Stimulated activated CD8-positive, alpha-beta memory T cell treated with anti-CD3 and anti-CD28 coated beads, Interleukin-12 subunit alpha, Interleukin-12 subunit beta, amount 100 ng/mL, for 24 hours (primary cell): Measurements from ENCODE around the gene GPRC5D.

Experiments
- DNase-seq: peaks from one replicate; pipeline ENCODE4 v3.0.0-alpha.2; 2020; ENCODE audit errors: extremely low read depth

Gene GPRC5D

DNA sequence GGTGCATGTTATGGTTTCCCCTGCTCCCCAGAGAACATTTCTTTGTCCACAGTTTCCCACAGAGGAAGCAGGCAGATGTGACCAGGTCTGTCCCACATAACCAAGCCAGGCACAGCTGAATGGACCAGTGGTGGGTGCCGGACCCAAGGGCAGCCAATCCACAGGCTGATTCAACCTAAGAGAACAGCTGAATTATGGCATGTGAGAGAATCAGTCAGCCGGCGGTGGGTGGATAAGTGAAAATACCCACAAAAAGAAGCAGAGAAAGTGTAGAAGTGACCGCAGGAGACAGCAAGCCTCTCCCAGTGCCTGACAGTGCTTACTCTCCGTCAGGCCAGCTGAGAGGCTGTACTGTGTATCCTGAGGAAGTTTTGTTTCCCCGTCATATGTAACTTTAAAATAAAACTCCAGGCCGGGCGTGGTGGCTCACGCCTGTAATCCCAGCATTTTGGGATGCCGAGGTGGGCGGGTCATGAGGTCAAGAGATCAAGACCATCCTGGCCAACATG, 14.9 kb downstream of the GPRC5D start:
- no peak for DNase-seq

DNA sequence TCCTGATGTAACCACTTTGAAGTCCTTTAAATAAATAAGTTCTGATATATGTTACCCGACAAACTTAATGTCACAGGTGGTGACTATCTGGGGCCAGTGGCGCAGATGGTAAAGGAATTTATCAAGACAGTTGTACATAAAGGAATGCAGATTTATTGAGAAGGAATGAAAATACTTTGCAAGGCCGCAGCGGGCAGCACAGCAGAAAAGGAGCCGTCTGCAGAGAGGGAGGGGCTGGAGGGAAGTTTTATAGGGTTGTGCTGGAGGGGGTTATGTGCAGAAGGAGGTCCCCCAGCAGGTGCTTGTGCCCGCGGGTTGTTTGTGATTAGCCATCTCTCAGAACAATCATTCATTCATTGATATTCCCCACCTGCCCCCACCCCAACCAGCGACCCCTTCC, 17.4 kb downstream of the GPRC5D start:
- DNase-seq, result no peak

DNA sequence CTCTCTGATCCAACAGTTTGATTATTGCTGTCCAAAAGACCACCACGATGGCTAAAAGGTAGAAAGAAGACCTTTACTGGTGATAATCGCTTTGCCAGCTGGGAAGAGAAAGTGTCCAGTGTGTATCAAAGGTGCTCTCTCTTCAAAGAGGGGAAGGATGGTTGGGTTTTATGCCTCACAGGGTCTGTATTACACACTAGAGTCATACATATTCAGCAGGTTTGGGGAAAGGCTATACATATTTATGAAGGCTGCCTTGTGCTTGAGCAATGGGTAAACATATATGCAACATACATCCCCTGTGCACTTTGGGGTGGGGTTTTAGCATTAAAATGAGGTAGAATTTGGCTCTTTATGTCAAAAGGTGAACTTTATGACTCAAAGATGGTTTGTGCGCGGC, 18.2 kb downstream of the GPRC5D start:
- DNase-seq, result no peak

DNA sequence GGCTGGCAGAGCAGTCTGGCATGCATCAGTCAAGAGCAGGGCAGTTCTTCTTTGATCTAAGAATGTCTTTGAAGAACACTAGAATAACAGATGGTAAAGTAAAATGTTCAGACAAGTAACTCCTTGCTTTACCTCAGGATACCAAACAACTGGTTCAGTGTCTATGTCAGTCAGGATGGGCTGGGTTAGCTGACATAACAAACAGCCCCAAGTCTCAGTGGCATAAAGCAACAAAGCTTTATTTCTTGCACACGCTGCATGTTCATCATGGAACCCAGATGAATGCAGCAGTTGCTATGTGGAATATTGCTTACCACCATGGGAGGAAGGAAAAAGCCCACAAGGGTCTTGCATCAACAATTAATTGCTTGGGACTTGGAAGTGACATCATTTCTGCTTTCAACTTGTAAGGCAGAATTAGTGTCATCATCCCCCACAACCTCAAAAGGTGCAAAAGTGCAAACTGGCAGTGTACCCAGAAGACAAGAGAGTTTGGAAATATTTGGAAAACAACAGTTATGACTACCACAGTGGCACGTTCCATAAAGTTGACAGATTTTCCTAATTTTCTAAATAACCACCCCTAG, 21.2 kb downstream of the GPRC5D start:
- no peak for DNase-seq

DNA sequence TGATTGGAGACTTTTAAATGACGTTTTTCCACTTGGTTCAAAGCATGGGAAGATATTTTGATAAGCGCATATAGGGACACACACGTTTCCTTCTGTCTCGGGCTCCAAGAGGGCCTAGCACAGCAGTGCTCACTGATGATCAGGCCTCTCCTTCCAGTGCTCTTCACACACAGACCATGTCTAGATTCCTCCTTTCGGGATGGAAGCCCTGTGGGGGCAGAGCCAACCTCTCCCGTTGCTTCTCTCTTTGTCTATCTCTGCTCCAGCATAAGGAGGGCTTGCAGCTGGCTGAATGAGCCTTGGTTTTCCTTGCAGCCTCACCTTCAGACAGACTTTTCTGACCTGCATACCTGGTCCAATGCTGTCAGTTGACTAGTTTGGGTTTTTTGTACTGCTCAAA, 22.3 kb downstream of the GPRC5D start:
- DNase-seq, result no peak

DNA sequence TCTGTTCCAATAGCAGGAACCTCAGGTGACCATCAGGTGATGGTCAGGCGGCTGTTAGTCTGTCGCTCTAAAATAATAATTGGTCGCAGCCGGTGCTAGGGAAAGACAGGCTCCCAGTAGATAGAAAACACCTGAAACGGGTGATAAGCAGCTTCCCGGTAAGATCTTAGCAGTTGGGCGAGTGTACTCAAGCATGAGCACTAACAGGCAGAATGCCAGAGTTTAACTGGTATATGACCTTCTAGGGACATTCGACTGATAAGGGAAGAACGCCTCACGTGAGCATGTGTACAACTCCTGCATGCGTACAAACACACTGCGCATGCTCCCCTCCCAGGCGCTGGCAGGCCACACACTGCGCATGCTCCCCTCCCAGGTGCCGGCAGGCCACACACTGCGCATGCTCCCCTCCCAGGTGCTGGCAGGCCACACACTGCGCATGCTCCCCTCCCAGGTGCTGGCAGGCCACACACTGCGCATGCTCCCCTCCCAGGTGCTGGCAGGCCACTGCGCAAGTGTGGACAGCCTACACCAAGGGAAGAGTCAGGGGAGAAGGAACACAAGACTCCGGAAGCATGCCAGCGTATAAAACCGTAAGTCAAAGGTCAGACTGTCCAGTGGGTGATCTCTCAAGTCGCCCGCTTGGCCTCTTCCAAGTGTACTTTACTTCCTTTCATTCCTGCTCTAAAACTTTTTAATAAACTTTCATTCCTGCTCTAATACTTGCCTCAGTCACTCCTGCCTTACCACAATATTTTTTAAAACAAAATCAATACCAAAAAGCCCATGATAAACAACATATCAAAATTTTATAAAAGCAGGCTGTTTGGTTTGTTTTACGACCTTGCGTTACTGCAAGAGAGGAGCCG, 24.5 kb downstream of the GPRC5D start:
- DNase-seq, result no peak

DNA sequence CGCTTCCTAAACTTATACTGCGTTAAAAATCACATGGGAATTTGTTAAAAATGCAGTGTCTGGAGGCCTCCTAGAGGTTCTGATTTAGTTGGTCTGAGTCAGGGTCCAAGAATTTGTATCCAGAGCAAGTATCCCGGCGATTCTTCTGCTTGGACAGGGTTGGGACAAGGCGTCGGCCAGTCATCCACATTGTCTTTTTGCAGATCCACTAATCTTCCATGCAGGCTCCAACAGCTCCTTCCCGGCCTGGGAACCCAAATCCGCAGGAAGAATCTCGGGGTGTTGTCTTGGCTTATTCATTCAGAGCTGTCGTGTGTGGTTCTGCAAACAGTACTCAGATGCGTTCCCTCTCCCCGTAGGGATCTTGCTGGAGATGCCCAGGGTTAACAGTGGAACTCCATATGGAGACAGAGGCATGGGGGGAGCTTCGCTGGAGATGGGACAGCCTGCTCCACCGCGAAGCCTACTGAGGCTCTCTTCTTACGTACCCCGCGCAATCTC, 25.3 kb downstream of the GPRC5D start:
- DNase-seq, result no peak

DNA sequence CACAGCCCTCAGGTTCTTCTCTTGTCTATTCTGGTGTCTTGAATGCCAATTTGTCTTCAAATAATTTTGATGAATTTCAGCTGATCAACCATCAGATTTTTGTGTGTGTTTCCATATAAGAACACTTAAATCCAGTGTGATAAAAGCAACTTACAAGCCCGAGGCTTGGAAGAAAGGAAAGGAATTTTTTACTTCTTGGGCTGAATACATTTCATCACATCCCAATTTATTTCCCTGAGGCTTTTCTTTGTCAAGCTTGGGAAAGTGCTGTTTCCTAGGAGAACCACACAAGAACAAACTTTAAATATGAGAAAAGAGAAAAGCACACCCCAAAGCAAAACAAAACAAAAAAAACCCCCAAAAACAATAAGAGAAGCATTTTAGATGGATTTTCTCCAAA, 26.6 kb downstream of the GPRC5D start:
- DNase-seq, result no peak

DNA sequence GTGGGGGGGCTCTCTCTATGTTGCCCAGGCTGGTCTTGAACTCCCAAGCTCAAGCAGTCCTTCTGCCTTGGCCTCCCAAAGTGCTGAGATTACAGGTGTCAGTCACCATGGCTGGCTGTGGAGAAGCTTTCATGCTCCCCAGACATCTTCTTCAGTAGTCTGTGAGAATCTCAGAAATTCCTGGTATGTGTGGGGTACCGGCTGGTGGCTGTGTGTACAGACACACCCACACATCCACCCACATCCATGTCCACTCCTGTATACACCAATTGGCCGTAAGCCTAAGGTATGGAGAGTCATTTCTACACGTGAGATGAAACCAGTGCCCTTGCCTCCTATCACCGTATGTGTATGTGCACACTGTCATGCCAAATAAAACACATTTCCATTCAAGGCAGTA, 27.8 kb downstream of the GPRC5D start:
- no peak for DNase-seq

DNA sequence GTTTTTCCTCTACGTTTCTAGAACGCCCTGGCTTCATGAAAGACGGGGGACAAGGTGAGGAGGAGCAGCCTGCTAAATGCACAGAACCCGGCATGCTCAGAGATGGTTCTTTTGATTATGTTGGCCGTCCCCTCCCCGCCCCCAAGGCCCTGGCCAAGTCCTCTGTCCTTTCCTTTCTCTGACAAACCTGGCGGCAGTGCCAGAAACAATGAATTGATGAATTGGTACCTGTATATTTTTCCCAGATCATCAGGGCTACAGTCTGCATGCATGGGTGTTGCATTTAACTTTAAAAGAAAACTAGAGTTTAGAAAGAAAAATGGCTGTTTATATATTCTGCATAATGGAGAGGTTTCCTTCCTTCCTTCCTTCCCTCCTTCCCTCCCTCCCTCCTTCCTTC, 29.0 kb downstream of the GPRC5D start:
- no peak for DNase-seq

DNA sequence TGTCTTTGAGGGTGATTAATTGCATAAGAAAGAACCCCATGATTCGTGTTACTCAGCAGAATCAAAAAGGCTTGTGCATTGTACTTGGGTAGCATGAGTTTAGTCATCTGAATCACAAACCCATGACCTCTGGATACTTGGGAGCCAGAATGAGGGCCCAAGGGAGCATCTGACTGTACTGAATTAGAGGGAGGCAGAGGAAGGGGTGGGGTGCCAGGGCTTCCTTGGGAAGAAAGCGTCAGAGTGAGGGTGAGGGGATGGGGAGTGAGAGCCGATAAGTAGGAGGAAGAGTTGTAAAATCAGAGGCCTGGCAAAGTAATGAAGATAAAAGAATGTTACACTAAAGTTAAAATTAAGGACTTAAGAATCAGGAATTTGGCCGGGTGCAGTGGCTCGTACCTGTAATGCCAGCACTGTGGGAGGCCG, 29.8 kb downstream of the GPRC5D start:
- DNase-seq, result no peak

DNA sequence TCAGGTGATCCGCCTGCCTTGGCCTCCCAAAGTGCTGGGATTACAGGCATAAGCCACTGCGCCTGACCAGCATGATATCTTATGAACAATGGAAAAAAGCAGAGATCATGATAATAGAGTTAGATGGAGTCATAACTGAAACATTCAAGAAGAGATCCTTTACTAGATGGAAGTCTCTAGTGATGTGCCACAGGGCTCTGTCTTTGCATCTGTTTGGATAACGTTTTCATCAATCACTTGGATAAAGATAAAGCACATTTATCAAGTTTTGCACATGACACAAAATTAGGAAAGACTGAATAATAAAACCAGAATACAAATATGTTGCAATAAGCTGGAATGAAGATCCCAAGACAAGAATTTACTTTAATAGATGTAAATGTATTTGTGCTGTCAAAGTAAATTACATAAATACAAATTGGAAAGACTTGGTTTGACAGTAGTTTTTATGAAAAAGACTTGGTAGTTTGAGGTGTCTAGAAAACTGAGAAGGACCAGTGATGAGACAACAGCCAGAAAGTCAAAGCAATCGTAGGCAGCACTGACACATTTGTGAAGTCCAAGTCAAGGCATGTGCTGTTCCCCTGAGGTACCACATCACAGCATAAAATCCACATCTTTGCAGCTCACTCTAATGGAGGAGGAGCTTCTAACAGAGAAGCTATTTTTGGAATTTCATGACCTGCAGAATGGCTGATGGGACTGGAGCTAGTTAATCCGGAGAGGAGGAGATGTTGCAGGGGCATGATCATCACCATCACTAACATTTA, 32.1 kb downstream of the GPRC5D start:
- DNase-seq, result no peak

DNA sequence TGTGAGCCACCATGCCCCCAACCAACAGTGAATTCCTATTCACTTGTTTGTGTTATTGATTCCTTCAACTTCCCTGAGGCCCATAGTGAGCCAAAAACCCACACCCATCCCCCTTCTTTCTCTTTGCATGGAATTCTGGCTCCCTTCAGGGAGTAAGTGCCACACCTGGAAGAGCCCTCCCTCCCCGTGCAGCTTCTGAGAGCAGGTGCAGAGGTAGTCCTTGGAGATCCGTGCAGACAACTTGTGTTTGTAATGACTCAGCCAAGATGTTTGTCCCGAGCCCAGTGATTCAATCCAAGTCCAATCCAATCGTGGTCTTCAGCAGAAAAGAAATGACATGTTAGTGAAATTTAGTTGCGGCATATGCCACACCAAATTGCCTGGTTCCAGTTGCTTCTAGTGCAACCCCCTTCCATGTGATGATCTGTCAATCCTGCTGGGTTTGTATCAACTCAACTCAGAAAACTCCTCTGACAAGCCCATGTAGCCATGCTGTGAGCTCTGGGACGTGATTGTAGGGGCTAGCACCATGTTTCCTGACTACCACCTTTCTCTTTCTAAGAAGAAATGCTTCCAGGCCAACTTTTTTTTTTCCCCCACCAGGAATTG, 33.1 kb downstream of the GPRC5D start:
- no peak for DNase-seq

DNA sequence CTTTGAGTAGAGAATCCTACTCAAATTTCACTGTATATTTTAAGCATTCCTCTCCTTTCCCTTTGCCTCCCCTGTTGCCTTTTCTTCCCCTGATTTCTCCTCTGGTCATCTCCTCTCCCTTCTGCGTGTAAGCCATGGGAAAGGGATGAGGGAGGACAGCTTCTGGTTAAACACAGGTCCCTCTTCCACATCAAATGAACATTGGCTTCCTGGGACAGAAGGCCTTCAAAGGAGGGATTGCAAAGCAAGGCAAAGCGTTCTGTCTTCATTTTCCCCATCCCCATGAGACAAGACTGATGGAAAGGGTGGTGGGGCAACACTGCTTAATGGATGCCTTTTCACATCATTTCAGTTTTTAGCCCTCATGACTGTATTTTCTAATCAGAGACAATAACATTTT, 34.5 kb downstream of the GPRC5D start:
- DNase-seq, result no peak

DNA sequence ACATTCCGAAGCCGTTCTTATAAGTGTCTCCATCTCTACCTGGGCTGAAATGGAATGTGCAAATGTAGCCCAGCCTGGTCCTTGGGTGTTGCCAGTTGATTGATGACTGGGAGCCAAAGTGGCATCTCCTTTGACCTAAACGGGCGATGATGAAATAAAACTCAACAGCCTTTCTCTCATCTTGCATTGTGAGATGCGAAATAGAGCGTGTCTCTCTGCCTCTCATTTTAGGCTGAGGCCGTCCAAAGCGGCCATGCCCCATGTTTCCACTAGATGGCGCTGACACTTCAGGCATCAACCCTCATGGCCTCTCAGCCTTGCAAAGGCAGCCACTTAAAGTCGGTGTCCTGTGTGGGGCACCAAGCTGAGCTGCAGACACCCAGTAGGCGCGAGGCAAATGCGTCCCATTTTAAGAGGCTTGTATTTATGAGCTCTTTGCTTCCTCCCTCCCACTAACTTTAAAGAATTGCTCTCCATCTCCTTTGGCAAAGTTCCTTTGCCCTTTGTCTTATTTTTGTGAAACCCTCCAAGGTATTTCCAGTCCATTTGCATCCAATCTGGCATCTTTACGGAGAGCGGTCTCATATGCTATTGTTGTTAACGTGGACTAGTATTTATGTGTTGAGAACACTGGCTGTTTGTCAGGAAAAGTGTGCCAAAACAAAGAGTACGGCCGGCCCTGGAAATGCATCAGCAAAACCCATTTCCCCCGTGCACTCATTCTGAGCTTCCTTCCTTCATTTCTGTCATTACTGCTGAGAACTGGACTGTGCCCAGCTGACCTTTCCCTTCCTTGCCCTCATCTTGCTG, 35.6 kb downstream of the GPRC5D start:
- peak; percentile 50 for DNase-seq

DNA sequence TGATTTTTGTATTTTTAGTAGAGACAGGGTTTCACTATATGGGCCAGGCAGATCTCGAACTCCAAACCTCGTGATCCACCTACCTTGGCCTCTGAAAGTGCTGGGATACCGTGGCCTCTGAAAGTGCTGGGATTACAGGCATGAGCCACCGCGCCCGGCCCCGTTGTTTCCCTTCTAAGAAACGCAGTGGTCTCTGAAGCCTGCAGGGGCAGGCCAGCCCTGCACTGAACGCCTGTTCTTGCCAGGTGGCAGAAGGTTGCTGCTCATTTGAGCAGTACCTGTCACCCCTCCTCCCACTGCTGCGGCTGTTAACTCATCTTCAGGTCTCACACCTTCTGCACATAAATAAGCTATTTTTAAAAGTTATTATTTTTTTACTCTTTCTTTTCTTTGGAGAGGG, 36.3 kb downstream of the GPRC5D start:
- DNase-seq, result no peak

DNA sequence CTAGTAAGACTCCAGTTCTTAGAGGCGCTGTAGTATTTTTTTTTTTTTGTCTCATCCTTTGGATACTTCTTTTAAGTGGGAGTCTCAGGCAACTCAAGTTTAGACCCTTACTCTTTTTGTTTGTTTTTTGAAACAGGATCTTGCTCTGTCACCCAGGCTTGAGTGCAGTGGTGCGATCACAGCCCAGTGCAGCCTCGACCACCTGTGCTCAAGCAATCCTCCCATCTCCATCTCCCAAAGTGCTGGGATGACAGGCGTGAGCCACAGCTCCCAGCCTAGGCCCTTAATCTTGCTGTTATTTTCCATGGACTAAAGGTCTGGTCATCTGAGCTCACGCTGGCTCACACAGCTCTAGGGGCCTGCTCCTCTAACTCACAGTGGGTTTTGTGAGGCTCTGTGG, 39.3 kb downstream of the GPRC5D start:
- no peak for DNase-seq

DNA sequence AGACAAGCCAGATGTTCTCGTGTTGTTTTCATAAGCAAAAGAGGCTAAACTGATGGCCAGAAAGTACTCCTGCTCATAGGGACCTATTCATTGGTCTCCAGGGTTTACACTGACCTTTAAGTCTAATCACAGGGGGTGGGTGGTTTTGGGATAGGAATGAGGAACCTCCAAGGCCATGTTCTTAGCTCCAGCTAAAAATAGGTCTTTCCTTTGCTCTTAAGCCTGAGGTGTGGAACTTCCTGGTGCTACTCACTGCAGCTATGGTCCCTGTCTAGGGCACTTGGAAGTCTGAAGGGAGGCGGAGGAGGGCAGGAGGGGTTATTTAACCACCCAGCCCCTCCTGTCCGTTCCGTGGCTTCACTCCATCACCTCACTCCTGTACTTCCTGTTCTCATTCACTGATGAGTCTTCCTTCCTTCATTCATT, 42.0 kb downstream of the GPRC5D start:
- no peak for DNase-seq

DNA sequence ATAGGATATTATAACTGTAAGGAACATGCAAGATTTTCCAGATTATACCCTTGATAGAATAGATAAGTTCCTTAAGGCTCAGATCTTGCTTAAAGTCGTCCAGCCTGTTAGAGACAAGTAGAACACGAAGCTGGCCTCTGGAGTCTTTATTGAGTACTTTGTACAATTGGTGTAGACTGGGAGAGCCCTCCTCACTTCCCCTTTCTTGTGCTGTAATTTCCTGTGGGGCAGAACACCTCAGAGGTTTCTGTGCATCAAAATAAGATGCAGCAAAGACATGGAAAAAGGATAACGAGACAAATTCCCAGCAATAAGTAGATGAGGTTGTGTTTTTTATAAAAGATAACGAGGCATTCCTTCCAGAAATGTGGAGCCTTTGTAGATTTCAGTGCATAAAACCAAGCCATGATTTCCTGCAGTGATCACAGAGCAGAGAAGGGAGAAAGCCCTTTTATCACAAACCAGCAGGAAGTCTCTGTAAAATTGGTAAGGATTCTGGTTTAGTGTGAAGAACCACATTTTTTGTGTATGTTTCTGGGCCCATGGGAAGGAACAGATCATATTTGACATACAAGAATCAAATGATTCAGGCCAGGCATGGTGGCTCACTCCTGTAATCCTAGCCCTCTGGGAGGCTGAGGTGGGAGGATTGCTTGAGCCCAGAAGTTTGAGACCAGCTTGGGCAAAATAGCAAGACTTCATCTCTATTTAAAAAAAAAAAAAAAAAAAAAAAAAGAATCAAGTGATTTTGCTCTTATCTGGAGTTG, 42.6 kb downstream of the GPRC5D start:
- no peak for DNase-seq

DNA sequence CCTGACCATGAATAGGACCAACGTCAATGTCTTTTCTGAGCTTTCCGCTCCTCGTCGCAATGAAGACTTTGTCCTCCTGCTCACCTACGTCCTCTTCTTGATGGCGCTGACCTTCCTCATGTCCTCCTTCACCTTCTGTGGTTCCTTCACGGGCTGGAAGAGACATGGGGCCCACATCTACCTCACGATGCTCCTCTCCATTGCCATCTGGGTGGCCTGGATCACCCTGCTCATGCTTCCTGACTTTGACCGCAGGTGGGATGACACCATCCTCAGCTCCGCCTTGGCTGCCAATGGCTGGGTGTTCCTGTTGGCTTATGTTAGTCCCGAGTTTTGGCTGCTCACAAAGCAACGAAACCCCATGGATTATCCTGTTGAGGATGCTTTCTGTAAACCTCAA, 43.3 kb downstream of the GPRC5D start:
- no peak for DNase-seq
